ENCODE results near the gene TDRD12. TPM values are rescaled to one million over a fixed set of nuclear protein-coding genes. Genes with fewer than 3 reads are reported as not detected.
"Not testable (repeated sequence)": the region's sequence is repeated elsewhere in the genome, so short reads cannot be mapped to it uniquely, and the experiment has no call there.

Gene TDRD12
- total and polyA plus RNA-seq, 12 donors: 0.06 to 0.47 (median 0.12) TPM; not detected in 6

DNA sequence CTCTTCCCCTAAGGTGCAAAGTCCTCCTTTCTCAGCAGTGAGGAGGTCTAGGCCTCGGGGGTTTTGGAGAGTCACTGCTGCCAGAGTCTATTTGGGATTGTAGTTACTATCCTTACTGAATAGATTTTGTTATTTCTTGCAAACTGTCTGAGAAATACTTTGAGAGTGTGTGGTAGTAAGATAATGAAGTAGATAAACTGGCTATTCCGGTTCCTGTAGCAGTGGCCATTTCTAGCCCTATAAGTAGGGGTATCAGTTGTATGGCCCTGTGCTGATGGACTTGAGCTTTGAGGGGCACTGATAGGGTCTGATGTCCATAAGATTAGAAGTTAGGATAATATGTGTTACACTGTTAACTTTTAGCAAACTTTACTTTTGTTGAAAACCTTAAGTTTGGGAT is 25.3 kb upstream of the TDRD12 start:
- H3K4me1 ChIP-seq: peaks cover 6 to 74% (median 58%) of the 10 kb centered on the region in 9 donors
- intact Hi-C loops (cut with DNase I): loop anchor here in 2 of 10 donors (5.0 to 10.0 kb wide), 2 partner anchors 110 to 112 kb away; partner anchors contain the start of gene PDCD5 (in 2 of the 2)

GRCh38 chr19:32694851-32695250 is 24.7 kb upstream of the TDRD12 start:
- H3K27me3 ChIP-seq, DNase-seq, ATAC-seq: not testable (repeated sequence)
- Histone ChIP-seq H3K4me3 (peak overlapping the region in 1 of 10 donors; percentile 76), H3K4me1 (peaks cover 6 to 72% (median 58%) of the 10 kb centered on the region in 9 donors), H3K9me3 (peaks cover 0 to 17% (median 0%) of the 10 kb centered on the region in 11 donors), H3K27ac (peak overlapping the region in 1 of 10 donors; percentile 8), H3K36me3 (peaks cover 0 to 23% (median 8%) of the 10 kb centered on the region in 9 donors)
- intact Hi-C loops (cut with DNase I): loop anchor here in 2 of 10 donors (5.0 to 10.0 kb wide), 2 partner anchors 110 to 113 kb away; partner anchors contain the start of gene PDCD5 (in 2 of the 2)
- 30 to 56% methylated on average over 2 of the region's 2 CpGs for WGBS, 2 donors

More for the DNA sequence above, 25.3 kb upstream of the TDRD12 start:
- H3K27me3 ChIP-seq, ATAC-seq, DNase-seq: not testable (repeated sequence)
- WGBS, 2 donors: 53 to 55% methylated on average over 2 of the region's 2 CpGs
- H3K9me3 ChIP-seq: peaks cover 0 to 12% (median 0%) of the 10 kb centered on the region in 11 donors
- peaks cover 0 to 18% (median 2%) of the 10 kb centered on the region in 9 donors for H3K36me3 ChIP-seq
- H3K27ac ChIP-seq: peak overlapping the region in 1 of 10 donors; percentile 8
- peak overlapping the region in 5 of 10 donors; percentile 10 to 76 (median 70) for H3K4me3 ChIP-seq

DNA sequence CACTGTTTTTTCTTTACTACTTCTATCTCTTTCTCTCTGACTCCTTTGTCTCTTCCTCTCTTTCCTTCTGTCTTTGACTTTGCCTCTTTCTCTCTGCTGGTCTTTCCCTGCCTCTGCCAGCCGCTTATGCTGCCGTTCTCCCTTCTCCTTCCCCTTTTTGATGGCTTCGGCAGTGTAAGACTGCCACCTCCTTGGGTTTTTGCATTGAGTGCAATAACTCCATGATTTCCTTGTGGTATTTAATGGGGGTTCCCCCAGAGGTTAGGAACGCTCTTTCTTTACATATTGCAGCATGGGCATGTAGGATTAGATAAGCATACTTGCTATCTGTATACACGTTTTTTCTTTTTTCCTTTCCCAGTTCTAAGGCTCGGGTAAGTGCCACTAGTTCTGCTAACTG is 24.1 kb upstream of the TDRD12 start:
- Histone ChIP-seq H3K9me3 (peaks cover 0 to 23% (median 0%) of the 10 kb centered on the region in 11 donors), H3K36me3 (peaks cover 0 to 30% (median 11%) of the 10 kb centered on the region in 9 donors), H3K4me1 (peaks cover 6 to 66% (median 58%) of the 10 kb centered on the region in 9 donors)
- not testable (repeated sequence) for H3K27me3 ChIP-seq, H3K4me3 ChIP-seq, H3K27ac ChIP-seq, ATAC-seq, DNase-seq
- WGBS, 2 donors: 71 to 82% methylated on average over 6 of the region's 6 CpGs
- intact Hi-C loops (cut with DNase I): loop anchor here in 1 of 10 donors (10.0 kb wide), 1 partner anchor 111 kb away; the partner anchor contains the start of gene PDCD5

- intact Hi-C loops (cut with DNase I): loop anchor here in 1 of 10 donors (10.0 kb wide), 1 partner anchor 112 kb away; the partner anchor contains the start of gene PDCD5
- Histone ChIP-seq H3K9me3 (peaks cover 0 to 23% (median 0%) of the 10 kb centered on the region in 11 donors), H3K4me1 (peaks cover 4 to 56% (median 48%) of the 10 kb centered on the region in 9 donors), H3K36me3 (peaks cover 0 to 36% (median 11%) of the 10 kb centered on the region in 9 donors)
- H3K4me3 ChIP-seq, H3K27ac ChIP-seq, DNase-seq, ATAC-seq, H3K27me3 ChIP-seq: not testable (repeated sequence)
- WGBS, 2 donors: 70 to 84% methylated on average over 3 of the region's 3 CpGs
Measured at GRCh38 chr19:32696771-32697170, 22.8 kb upstream of the TDRD12 start.

DNA sequence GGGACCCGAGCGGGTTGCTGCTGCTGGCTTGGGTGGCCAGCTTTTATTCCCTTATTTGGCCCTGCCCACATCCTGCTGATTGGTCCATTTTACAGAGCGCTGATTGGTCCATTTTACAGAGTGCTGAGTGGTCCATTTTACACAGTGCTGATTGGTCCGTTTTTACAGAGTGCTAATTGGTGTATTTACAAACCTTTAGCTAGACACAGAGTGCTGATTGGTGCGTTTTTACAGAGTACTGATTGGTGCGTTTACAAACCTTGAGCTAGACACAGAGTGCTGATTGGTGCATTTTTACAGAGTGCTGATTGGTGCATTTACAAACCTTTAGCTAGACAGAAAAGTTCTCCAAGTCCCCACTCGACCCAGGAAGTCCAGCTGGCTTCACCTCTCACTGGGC is 19.4 kb upstream of the TDRD12 start:
- H3K27me3 ChIP-seq; H3K4me3 ChIP-seq; intact Hi-C loops (cut with DNase I); ATAC-seq; H3K27ac ChIP-seq; DNase-seq: not testable (repeated sequence)
- Histone ChIP-seq H3K36me3 (peaks cover 0 to 65% (median 11%) of the 10 kb centered on the region in 9 donors), H3K4me1 (peaks cover 0 to 25% (median 21%) of the 10 kb centered on the region in 9 donors), H3K9me3 (peaks cover 0 to 41% (median 19%) of the 10 kb centered on the region in 11 donors)
- 96 to 98% methylated on average over 7 of the region's 7 CpGs for WGBS, 2 donors

GRCh38 chr19:32702010-32702409 is 17.6 kb upstream of the TDRD12 start:
- Histone ChIP-seq H3K4me3 (no peak overlapping the region), H3K27me3 (no peaks in the 10 kb centered on the region), H3K9me3 (peaks cover 0 to 41% (median 19%) of the 10 kb centered on the region in 11 donors), H3K27ac (no peak overlapping the region), H3K36me3 (peaks cover 0 to 77% (median 11%) of the 10 kb centered on the region in 9 donors), H3K4me1 (peaks cover 0 to 7% (median 3%) of the 10 kb centered on the region in 9 donors)
- 83% methylated on average over 5 of the region's 5 CpGs for WGBS, 2 donors
- intact Hi-C loops (cut with DNase I): no loop called here
- DNase-seq (no peak), ATAC-seq (no peak)
- TF ChIP-seq, protein P1, sequence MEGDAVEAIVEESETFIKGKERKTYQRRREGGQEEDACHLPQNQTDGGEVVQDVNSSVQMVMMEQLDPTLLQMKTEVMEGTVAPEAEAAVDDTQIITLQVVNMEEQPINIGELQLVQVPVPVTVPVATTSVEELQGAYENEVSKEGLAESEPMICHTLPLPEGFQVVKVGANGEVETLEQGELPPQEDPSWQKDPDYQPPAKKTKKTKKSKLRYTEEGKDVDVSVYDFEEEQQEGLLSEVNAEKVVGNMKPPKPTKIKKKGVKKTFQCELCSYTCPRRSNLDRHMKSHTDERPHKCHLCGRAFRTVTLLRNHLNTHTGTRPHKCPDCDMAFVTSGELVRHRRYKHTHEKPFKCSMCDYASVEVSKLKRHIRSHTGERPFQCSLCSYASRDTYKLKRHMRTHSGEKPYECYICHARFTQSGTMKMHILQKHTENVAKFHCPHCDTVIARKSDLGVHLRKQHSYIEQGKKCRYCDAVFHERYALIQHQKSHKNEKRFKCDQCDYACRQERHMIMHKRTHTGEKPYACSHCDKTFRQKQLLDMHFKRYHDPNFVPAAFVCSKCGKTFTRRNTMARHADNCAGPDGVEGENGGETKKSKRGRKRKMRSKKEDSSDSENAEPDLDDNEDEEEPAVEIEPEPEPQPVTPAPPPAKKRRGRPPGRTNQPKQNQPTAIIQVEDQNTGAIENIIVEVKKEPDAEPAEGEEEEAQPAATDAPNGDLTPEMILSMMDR (IDR thresholded peaks at IDR 0.05): no peak

GRCh38 chr19:32704006-32704405 is 15.6 kb upstream of the TDRD12 start:
- intact Hi-C loops (cut with DNase I); DNase-seq; ATAC-seq; H3K4me3 ChIP-seq; H3K27me3 ChIP-seq; H3K27ac ChIP-seq; H3K4me1 ChIP-seq: not testable (repeated sequence)
- 98 to 100% methylated on average over 2 of the region's 2 CpGs for WGBS, 2 donors
- Histone ChIP-seq H3K36me3 (peaks cover 0 to 63% (median 11%) of the 10 kb centered on the region in 9 donors), H3K9me3 (peaks cover 0 to 36% (median 19%) of the 10 kb centered on the region in 11 donors)

Measured in heart right ventricle (tissue), 16 donors.